Fibroblast of lung (primary cell): ENCODE results near the gene ADAM23.

Experiments
- CTCF ChIP-seq, 2 donors: IDR thresholded peaks in 1 of 2; conservative IDR thresholded peaks in 1 of 2; 1 replicate in 1 of 2; 2 replicates in 1 of 2; pipeline ENCODE4 v1.5.1; 2011 to 2012; ENCODE audit warnings: low read length in 2 of 2, control low read depth in 1 of 2, inconsistent platforms in 1 of 2, low read depth in 1 of 2, mild to moderate bottlenecking in 1 of 2
- EZH2 ChIP-seq: IDR thresholded peaks from 2 replicates; pipeline ENCODE4 v1.5.1; 2012; ENCODE audit warnings: low read length, control low read depth, mild to moderate bottlenecking; ENCODE audit errors: missing control alignments

- TF ChIP-seq CTCF (conservative IDR thresholded peaks at IDR 0.05 in 1 of 2, IDR thresholded peaks at IDR 0.05 in 1 of 2; ENCODE audit: low read depth in 1 of 2, low read length in 2 of 2) = no peak
- no peak for TF ChIP-seq EZH2
Measured at GRCh38 chr2:206521115-206521514, 77.8 kb downstream of the ADAM23 start.
